RWPE2 (cell line): ENCODE results near the gene OGFRL1.

Source experiments
- ATAC-seq: fragments of 200-7000 bp; cut with Tn5 transposase; 3 replicates; pipeline ENCODE4 v1.9.1; 2021; ENCODE audit warnings: low read depth
- DNase-seq: peaks from one replicate; pipeline ENCODE4 v3.0.0-alpha.2; 2020; ENCODE audit warnings: low spot score
- H3K27ac ChIP-seq: fragments of 450-650 bp; 2 replicates; pipeline ENCODE4 v1.5.1; 2017; ENCODE audit warnings: mild to moderate bottlenecking; ENCODE audit not compliant: poor library complexity, severe bottlenecking
- H3K27me3 ChIP-seq: fragments of 250-450 bp; sonication (Bioruptor Pico); 2 replicates; pipeline ENCODE4 v1.5.1; 2021; ENCODE audit warnings: mild to moderate bottlenecking, moderate library complexity; ENCODE audit not compliant: insufficient read depth, poor library complexity, severe bottlenecking
- H3K36me3 ChIP-seq: fragments of 250-450 bp; sonication (Bioruptor Pico); 2 replicates; pipeline ENCODE4 v1.5.1; 2020; ENCODE audit warnings: low read depth, mild to moderate bottlenecking, moderate library complexity
- H3K4me1 ChIP-seq: fragments of 250-450 bp; sonication (Bioruptor Pico); 2 replicates; pipeline ENCODE4 v1.5.1; 2021; ENCODE audit warnings: mild to moderate bottlenecking, moderate library complexity; ENCODE audit not compliant: insufficient read depth, poor library complexity, severe bottlenecking
- H3K4me3 ChIP-seq: fragments of 250-450 bp; sonication (Bioruptor Pico); 2 replicates; pipeline ENCODE4 v1.5.1; 2021; ENCODE audit warnings: mild to moderate bottlenecking, moderate library complexity; ENCODE audit not compliant: severe bottlenecking
- H3K9me3 ChIP-seq: fragments of 250-450 bp; sonication (Bioruptor Pico); 2 replicates; pipeline ENCODE4 v1.5.1; 2021; ENCODE audit warnings: mild to moderate bottlenecking, moderate library complexity; ENCODE audit not compliant: severe bottlenecking
- CTCF ChIP-seq: fragments of 450-650 bp; IDR thresholded peaks from one replicate; pipeline ENCODE4 v1.5.1; 2017; ENCODE audit warnings: mild to moderate bottlenecking, moderate library complexity; ENCODE audit not compliant: poor library complexity, severe bottlenecking

The OGFRL1 gene

DNA sequence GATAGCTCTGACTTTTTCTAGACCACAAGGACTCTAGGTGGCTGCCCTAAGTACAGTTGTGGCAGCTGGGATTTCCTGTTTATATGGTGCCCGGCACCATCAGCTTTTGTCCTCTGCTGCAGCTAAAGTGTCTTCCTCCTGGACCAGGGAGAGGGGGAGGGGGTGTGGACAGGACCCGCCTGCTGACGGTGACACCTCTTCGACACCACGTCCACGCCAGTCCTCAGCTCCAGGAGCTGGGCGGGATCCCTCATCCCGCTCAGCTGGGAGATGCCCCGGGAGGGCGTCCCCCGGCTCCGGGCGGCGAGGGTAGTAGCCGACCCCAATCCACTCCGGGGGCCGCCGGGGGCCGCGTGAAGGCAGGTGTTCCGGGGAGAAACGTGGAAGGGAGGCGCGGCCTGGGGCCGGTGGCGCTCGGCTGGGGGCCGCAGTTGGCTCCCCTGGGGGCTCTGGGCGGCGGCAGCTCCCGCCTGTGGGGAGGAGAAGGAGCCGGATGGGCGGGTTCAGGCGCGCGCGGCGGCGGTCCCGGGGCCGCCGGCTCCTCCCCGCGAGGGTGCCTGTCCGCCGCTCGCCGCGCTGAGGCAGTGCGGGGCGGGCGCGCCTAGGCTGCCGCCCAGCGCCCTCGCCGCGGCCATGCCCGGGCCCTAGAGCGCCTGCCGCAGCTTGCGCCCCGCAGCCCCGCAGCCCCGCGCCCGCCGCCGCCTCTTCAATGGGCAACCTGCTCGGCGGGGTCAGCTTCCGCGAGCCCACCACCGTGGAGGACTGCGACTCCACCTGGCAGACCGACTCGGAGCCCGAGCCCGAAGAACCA lies at the start of gene OGFRL1:
TSS of gene OGFRL1 (plus strand) at position 584 of the 811 bp plus-strand sequence. CDS start at position 710, 126 bp downstream.
- TF ChIP-seq CTCF = peak; percentile 56
- ATAC-seq (peak; percentile 91), DNase-seq (no peak)
- peak within 1 kb of the TSS; percentile 99 for H3K4me3 ChIP-seq
- H3K36me3 ChIP-seq = peaks cover 10% of the 10 kb centered on the region
- no peaks in the 10 kb centered on the region for H3K27me3 ChIP-seq
- no peaks in the 10 kb centered on the region for H3K9me3 ChIP-seq
- peaks cover 46% of the 10 kb centered on the region for H3K4me1 ChIP-seq
- peak within 1 kb of the TSS; percentile 56 for H3K27ac ChIP-seq

DNA sequence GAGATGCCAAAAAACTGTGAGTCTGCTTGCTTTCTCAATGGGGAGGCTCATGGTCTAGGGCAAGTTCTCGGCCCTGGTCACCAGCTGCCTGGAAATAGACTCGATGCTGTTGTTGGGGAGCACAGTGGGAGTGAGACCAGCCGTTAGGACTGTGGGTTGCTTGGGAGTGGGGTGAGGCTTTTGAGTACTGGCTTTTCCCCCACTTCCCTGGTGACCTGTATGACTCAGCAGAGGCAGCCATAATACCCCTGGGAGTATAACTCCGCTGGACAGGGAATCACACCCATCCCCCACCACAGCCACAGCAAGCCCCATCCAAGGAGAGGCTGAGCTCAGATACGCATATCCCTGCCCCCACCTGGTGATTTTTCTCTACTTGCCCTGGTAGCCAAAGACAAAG lies 48.9 kb upstream of the OGFRL1 start:
- no peaks in the 10 kb centered on the region for H3K9me3 ChIP-seq
- no peaks in the 10 kb centered on the region for H3K36me3 ChIP-seq
- no peak overlapping the region for H3K27ac ChIP-seq
- H3K4me3 ChIP-seq = no peak overlapping the region
- no peak for ATAC-seq
- no peaks in the 10 kb centered on the region for H3K4me1 ChIP-seq
- DNase-seq = no peak
- no peak for TF ChIP-seq CTCF
- no peaks in the 10 kb centered on the region for H3K27me3 ChIP-seq

- Histone ChIP-seq H3K9me3 (no peaks in the 10 kb centered on the region), H3K27me3 (no peaks in the 10 kb centered on the region), H3K4me3 (no peak overlapping the region), H3K4me1 (peaks cover 28% of the 10 kb centered on the region), H3K27ac (no peak overlapping the region), H3K36me3 (no peaks in the 10 kb centered on the region)
- TF ChIP-seq CTCF = no peak
- no peak for DNase-seq
- ATAC-seq = no peak
Measured at GRCh38 chr6:71245265-71246049, 43.2 kb upstream of the OGFRL1 start.

GRCh38 chr6:71246596-71246995 lies 42.0 kb upstream of the OGFRL1 start:
- DNase-seq (no peak), ATAC-seq (no peak)
- no peaks in the 10 kb centered on the region for H3K36me3 ChIP-seq
- H3K9me3 ChIP-seq = no peaks in the 10 kb centered on the region
- H3K4me3 ChIP-seq = no peak overlapping the region
- H3K27ac ChIP-seq = peak overlapping the region; percentile 96
- no peaks in the 10 kb centered on the region for H3K27me3 ChIP-seq
- TF ChIP-seq CTCF = no peak
- peaks cover 36% of the 10 kb centered on the region for H3K4me1 ChIP-seq
